GM20000 (cell line): ENCODE data around the gene GRIP1.

Experiments used
- DNase-seq: peaks from one replicate; pipeline ENCODE4 v3.0.0; 2012; ENCODE audit warnings: low spot score
- TF ChIP-seq, protein P1 (sequence below): IDR thresholded peaks from 2 replicates; pipeline ENCODE4 v1.5.1; 2012; ENCODE audit warnings: mild to moderate bottlenecking, control low read depth; ENCODE audit errors: extremely low read depth, missing control alignments

The GRIP1 gene

DNA sequence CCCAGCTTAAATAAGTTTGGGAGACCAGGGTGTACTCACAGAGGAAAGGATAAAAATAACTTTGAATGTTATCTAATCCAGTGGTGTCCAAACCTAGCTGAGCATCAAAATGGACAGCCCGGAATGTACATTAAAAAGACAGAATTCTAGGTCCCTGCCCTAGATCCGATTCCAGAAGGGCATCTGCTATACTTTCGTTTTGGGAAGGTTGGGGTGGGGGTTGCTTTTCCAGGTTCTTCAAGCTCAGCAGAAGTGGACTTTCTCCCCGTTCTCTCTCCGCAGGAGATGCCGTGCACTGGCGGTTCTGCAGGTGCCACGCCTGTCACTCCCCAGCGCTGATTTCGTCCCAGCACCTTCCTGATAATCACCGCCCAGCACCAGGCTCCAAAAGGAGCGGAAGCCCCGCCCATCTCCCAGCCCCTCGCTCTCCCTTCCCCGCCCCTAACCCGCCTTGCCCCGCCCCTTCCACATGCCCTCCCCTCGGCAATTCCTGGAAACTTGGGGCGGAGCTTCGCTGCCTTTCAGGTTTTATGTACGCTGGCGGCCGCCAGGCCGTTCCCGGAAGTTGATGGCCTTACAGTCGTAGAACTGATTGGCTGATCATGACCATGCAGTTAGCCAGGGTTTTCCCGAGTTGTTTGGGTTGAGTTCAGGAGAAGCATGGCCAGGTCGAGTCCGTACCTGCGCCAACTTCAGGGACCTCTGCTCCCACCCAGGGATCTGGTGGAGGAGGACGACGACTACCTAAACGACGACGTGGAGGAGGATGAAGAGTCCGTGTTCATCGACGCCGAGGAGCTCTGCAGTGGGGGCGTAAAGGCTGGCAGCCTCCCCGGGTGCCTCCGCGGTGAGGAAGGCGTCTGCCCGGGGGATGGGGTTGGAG lies 376.7 kb downstream of the GRIP1 start, which contains the start of gene HELB:
Gene HELB (plus strand): TSS at position 550 of the 883 bp plus-strand sequence. CDS start 111 bp downstream, at position 661.
- DNase-seq = peak; percentile 90
- TF ChIP-seq, protein P1, sequence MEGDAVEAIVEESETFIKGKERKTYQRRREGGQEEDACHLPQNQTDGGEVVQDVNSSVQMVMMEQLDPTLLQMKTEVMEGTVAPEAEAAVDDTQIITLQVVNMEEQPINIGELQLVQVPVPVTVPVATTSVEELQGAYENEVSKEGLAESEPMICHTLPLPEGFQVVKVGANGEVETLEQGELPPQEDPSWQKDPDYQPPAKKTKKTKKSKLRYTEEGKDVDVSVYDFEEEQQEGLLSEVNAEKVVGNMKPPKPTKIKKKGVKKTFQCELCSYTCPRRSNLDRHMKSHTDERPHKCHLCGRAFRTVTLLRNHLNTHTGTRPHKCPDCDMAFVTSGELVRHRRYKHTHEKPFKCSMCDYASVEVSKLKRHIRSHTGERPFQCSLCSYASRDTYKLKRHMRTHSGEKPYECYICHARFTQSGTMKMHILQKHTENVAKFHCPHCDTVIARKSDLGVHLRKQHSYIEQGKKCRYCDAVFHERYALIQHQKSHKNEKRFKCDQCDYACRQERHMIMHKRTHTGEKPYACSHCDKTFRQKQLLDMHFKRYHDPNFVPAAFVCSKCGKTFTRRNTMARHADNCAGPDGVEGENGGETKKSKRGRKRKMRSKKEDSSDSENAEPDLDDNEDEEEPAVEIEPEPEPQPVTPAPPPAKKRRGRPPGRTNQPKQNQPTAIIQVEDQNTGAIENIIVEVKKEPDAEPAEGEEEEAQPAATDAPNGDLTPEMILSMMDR = no peak

DNA sequence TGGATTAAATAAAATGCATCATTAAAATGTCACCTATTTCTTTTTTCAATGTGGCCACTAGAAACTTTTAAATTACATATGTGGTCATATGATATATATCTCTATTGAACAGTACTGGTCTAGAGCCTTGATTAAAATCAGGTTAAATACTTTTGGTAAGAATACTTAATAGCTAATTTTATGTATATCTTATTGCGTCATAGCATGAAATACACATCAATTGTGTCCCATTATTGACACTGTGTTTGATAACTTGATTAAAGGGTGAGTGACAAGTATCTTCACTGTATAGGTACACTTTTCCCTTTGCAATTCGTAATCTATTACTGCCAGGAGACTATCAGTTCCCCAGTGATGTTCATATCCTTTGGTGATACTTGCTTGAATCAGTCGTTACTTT lies 381.0 kb downstream of the GRIP1 start:
- TF ChIP-seq, protein P1 = no peak
- DNase-seq = no peak
